GM21576 (cell line): ENCODE data around the gene HPSE.

Experiments used
- ATAC-seq: cut with Tn5 transposase; IDR thresholded peaks from one replicate; pipeline ENCODE4 v1.9.1; 2021; ENCODE audit warnings: mild to moderate bottlenecking, moderate library complexity; ENCODE audit not compliant: unreplicated experiment

The HPSE gene

GRCh38 chr4:83334425-83335241 is at the start of gene HPSE:
TSS of gene HPSE (minus strand) at chr4:83334848. CDS start at chr4:83334782, 66 bp downstream.
- peak; percentile 91 for ATAC-seq

DNA sequence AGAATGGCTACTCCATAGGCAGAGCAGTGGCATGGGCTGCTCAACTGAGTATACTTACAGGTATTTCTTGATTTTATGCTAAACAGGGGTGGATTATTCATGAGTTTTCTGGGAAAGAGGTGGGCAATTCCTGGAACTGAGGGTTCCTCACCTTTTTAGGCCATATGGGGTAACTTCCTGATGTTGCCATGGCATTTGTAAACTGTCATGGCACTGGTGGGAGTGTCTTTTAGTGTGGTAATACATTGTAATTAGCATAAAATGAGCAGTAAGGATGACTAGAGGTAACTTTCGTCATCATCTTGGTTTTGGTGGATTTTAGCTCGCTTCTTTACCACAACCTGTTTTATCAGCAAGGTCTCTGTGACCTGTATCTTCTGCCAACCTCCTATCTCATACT is 48.2 kb upstream of the HPSE start:
- ATAC-seq, result no peak

DNA sequence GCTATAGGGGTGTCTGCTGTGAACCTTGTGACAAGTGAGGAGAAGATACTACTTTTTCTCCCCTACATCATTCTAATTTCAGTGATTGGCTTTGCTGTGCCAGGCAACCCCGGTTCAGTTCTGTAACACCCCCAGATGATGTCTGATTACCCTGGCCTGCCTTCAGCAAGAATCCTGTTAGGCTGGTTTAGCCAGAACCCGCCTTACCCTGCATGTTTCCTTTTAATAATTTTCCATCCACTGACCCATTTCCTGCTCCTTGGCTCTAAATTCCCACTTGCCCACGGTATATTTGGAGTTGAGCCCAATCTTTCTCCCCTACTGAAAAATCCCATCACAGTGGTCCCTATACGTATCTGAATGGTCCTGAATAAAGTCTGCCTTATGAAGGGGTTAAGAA is 46.5 kb upstream of the HPSE start:
- ATAC-seq, result no peak

GRCh38 chr4:83378419-83378818 is 43.8 kb upstream of the HPSE start:
- ATAC-seq, result no peak

GRCh38 chr4:83372931-83373330 is 38.3 kb upstream of the HPSE start:
- no peak for ATAC-seq

DNA sequence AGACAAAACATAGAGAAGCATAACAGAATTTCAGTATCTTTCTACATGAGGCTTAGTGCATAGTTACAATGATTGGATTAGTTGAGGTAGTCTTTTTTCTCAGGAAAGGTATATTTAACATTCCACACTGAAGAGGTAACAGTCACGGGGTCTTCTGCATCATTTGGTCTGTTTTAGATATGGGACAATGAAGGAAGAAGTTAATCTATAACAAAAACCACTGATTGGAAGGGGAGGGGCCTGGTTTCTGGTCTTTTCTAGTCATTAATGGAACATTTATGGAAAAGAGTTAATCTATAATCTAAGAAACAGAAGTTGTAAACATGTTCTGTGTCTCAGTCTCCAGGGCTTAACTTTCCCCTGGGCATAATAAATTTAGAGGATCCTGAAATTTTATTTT is 37.3 kb upstream of the HPSE start:
- no peak for ATAC-seq

DNA sequence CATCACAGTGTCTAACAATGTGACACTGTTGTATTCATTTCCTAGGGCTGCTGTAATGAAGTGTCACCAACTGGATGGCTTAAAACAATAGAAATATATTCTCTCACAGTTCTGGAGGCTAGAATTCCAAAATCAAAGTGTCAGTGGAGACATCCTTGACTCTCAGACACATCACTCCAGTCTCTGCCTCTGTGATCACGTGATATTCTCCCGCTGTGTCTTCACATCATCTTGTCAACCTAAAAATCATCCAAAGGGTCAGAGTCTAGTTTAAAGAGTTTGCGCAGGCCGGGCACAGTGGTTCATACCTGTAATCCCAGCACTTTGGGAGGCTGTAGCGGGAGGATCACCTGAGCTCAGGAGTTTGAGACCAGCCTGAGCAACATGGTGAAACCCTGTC is 36.6 kb upstream of the HPSE start:
- ATAC-seq, result no peak

GRCh38 chr4:83370640-83370906 is 35.9 kb upstream of the HPSE start:
- ATAC-seq, result no peak

DNA sequence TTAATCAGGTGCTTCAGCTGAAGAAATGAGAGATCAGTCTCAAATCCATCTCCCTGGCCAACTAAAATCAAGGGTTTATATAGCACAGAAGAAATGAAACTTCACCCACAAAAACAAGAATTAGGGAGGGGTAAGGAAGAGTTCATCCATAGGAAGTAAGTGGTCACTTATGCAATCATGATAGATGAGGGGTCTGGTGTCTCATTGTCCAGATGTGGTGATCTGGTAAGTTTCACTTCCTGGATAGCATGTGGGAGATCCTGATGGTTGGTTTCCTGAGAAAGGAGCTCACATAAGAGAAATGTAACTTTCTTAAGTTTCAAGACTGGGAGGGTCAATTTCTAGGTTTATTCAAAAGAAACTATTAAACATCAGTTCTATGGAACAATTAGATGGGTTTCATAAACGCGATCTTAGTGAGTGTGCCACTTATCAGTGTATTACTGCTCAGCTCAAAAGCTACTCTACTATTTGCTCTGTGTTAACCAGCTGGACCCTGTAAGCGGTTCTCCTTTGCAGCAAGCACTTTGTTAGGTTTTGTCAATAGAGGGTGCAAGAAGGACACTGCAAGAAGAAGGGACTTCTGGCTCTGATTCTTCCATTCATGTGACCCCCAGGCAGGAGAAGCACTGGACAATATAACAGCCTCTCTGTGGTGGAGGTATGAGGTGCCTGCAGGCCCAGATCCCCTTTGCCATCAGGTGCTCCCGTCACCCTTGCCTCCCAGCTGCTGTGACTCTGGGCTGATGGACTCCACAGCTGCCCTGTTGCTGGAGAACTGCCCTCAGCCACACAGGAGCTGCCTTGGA is 35.4 kb upstream of the HPSE start:
- ATAC-seq, result no peak

DNA sequence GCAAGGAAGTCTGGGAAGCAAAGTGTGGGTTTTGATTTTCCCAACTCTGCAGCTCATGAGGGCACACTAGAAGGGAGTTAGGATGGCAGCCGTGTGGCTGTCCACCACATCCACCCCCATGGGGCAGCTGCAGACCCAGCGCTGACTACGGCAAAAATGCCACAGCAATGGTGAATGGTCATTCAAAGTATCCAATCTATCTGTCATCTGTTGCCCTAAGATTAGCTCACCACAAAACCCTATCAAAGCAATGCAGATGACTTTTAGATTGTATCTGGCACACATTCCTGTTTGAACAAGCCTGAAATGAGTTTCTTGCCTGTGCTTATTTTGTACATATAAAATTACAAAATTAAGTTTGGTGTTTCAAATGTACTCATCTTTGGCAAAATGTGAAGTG is 29.7 kb upstream of the HPSE start:
- ATAC-seq, result no peak

DNA sequence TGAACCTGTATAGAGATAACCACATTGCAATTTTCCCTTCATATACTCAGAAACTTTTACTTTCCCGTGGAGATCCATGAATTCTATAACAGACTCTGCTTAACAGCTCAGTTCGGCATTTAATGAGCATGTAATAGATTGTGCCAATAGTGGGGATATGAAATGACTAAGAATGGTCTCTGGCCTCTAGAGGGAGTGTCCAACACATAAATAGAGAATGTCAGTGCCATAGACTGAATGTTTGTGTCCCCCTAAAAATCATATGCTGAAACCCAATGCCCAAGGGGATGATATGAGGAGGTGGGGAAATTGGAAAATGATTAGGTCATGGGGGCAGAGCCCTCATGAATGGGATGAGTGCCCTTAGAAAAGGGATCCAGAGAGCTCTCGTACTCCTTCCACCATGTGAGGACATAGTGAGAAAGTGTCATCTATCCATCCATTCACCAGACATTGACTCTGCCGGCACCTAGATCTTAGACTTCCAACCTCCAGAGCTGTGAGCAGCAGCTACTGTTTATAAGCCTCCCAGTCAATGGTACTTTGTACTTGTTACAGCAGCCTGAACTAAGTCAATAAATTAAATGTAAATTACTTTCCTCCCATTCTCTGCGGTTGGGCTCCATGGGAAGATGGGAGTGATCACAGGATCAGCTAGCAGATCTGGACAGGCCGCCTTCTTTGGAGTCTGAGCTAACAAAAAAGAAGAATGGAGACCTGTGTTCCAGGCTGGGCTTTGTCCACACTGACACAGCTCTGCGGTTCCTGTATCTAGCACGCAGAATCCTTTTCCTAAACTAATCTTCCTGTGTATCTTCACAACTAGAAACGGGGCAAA is 28.1 kb upstream of the HPSE start:
- peak; percentile 65 for ATAC-seq

- no peak for ATAC-seq
Observed at GRCh38 chr4:83361416-83362103, 26.9 kb upstream of the HPSE start.

- no peak for ATAC-seq
Observed at GRCh38 chr4:83360018-83360417, 25.4 kb upstream of the HPSE start.

- ATAC-seq, result no peak
Observed at GRCh38 chr4:83358410-83358809, 23.8 kb upstream of the HPSE start.

- peak; percentile 66 for ATAC-seq
Observed at GRCh38 chr4:83356899-83357661, 22.4 kb upstream of the HPSE start.

DNA sequence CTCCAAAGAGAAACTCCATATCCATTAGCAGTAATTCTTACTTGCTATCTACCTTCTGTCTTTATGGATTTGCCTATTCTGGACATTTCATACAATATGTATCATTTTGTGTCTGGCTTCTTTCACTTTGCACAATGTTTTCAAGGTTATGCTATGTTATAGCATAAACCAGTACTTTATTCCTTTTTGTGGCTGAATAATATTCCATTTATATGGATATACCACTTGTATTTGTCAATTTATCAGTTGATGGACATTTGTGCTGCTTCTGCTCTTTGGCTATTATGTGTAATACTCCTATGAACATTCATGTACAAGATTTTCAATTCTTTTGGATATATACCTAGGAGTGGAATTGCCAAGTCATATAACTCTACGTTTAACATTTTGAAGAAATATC is 18.9 kb upstream of the HPSE start:
- ATAC-seq, result no peak

GRCh38 chr4:83348074-83348473 is 13.4 kb upstream of the HPSE start:
- no peak for ATAC-seq

- ATAC-seq, result no peak
Observed at GRCh38 chr4:83342476-83342875, 7.8 kb upstream of the HPSE start.

DNA sequence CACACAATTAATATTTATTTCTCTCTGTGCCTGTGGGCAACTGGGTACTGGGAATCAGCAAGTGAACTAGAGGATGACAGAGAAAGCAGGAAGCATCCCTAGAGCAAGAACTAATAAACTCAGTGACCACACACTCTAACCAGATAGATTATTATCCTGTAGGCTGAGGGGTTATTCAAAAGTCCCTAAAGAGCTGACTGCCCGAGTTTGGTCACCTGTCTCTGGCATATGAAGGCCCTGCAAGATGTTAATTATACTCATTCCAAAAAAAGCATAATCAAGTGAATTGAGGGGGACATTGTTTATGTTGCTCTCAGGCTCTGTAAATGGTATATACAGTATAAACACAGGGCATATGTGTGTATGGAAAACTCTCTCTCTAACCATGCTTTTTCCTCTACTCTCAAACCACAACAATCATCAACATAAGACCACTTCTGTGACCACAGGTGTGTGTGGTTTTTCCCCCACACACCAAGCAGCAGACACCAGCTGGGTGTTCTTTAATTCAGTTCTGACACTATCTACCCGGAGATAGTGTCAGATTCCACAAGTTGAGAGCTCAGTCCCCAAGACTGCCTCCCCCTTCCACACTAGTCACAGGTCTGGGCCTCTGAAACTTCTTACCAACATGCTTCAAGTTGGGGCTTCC is 6.2 kb upstream of the HPSE start:
- no peak for ATAC-seq

GRCh38 chr4:83339573-83339972 is 4.9 kb upstream of the HPSE start:
- no peak for ATAC-seq
